Amygdala (tissue), 56 donors: ENCODE data around the gene IRF2BP1.
"Not testable (repeated sequence)": the region's sequence is repeated elsewhere in the genome, so short reads cannot be mapped to it uniquely, and the experiment has no call there.

Experiments
- DNase-seq, 56 donors: peaks; one replicate each; lab custom pipeline; 2025; lab: John Stamatoyannopoulos, UW

IRF2BP1 gene

DNA sequence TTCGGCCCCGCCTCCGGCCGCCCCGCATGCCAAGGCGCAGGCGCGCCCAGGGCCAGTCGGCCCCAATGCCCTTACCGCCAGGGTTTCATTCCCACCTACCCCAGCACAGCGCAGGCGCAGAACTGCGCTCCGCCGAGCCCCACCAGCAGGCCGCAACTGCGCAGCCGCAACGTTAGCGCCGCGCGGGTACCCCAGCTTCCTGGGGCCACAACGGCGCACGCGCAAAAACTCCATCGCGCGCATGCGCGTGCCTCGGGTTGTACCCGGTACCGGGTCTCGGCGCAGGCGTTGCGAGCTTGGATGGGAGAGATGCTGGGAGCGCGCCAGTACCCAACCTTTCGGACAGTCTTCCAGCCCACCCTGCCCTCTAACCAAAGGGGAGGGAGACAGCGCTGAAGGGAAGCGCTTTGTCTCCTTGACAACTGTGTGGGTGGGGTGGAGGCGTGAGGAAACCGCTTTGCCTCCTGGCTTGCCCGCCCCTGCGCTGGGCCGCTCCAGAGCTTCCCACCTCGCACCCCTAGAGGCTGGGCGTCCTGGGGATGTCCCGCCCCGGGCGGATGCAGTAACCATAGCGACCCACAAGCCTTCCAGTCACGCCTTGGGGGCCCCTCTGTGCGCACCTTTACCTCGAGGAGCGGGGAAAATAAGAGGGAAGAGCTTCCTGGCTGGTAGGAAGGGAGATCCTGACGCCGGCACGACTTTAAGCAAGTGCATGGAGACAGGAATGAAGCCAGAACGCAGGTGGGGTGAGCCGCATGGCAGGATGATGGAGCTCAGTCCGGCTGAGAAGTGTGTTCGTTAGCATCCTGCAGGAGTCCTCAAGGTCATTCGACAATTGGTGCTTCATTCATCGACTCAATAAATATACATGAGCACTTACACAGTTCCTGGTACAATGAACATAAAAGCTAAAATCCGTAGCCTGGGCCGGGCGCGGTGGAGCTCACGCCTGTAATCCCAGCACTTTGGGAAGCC, 17.0 kb upstream of the IRF2BP1 start:
- DNase-seq = peak; percentile 70 to 100 (median 96)

DNA sequence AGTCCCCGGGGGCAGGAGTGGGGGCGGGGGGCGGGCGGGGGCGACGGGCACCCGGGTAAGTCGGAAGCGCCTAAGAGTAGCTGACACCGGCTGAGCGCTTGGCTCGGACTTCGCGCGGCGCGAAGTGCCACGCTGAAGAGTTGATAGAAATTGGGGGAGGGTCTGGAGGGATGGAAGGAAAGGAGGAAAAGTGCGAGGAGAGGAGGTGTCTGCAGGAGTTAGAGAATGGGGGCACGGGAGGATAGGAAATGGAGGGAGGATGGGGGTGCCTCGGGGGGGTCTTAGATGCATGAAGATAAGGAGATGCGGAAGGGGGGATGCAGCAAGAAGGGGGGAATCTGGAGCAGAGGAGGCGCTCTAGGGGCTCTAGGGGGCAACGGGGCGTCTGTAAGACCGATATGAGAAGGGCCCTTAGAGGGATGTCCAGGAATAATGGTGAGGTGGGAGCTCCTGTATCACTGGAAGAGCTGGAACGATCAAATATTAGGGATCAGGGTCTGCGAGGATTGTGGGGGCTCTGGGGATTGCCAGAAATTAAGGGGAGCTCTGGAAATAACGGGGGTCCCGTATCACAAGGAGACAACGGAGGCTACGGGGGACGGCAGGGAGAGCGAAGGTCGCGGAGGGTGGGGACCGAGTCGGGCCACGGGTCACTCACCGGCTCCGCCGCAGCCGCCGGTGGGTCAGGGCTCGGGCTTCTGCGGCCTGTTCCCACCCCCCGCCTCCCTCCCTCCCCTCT, 16.1 kb upstream of the IRF2BP1 start, which contains the start of gene MYPOP:
TSS of gene MYPOP (minus strand) at position 702 of the 739 bp plus-strand sequence. CDS start 840 bp downstream, outside the sequence.
- DNase-seq = peak in 1 of 56 donors; percentile 19

DNA sequence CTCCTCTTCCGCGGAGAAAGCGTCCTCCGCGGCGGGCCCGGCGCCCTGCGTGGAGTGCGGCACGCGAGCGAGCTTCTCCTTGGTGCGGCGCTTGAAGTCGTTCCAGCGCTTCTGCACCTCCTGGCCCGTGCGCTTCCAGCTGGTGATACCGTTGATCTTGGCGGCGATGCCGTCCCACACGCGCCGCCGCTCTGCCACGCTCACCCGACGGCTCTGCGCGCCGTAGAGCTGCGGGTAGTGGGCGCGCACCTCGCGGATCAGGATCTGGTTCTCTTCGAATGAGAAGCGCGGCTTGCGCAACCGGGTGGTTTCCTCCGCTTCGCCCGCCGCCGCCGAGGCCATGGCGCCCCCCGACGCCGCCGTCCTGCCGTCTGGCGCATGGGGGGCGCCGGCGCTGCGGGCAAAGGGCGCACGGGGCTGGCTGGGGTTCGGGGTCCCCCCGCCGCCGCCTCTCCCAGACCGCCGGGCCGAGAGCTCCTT, 15.5 kb upstream of the IRF2BP1 start:
- peak in 4 of 56 donors; percentile 8 to 29 (median 12) for DNase-seq

DNA sequence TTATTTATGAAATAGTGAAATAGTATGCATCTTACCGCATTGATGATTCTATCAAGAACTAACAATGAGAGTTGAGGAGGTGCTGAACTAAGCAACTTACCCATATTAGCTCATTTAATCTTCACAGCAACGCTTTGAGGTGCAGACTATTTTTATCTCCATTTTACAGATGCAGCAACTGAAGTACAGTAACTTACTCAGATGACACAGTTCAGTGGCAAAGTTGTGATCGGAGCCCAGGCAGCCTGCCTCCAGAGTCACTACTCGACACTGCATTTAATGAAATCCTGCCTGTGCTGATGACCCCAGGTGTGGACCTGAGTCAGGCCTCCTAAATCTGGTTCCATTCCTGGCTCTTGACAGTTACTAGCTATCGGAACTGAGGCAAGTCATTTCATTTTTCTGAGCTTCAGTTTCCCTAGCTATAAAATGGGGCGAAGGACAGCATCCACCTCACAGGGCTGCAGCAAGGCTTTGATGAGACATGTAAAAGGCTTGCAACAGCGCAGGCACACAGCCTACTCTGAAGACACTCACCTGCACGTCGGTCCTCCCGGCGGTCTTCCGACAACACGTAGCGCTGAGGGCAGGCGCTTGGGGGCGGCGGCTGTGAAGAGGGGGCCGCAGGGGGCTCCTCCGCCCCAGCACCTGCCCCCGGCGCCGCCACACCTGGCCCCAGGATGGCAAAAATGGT, 14.9 kb upstream of the IRF2BP1 start:
- no peak for DNase-seq

DNA sequence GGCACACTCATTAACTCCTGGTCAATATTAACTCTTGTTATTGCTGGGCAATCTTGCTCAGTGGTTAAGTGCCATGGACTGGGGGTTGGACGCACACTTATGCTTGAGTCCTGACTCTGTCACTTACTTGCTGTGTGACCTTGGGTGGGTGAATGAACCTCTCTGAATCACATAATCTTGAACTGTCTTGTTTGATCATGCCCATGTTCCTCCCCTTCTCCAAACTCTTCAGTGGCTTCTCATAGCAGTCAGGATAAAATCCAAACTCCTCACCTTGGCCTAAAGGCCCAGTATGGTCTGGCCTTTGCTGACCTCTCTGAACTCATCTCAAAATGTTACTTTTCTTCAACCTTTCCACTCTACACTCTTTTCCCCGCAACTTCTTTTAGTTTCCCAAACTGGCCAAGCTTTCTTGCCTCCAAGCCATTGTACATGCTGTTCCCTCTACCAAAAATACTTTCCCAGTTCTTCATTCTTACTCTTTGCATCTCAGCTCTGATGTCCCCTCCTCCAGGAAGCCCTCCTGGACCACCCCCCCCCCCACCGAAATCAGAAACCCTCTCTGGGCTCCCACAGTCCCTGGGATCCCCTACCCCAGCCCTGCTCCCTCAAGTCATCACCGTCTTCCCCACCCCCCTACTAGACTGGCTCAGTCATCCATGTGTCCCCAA, 14.1 kb upstream of the IRF2BP1 start:
- no peak for DNase-seq

DNA sequence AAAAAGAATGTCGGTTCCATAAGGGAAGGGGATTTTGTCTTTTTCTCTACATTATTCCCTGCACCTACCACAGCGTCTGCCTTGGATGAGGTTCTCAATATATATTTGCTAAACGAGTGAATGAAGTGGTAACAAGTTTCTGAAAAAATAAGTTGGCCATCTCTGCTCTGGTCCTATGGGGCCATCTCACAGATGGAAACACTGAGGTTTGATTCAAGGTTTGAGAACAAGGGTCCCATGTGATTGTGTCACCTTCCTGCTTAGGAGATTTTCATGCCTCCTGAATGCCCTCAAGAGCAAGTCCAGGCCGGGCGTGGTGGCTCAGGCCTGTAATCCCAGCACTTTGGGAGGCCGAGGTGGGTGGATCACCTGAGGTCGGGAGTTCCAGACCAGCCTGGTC, 13.3 kb upstream of the IRF2BP1 start:
- DNase-seq = no peak

DNA sequence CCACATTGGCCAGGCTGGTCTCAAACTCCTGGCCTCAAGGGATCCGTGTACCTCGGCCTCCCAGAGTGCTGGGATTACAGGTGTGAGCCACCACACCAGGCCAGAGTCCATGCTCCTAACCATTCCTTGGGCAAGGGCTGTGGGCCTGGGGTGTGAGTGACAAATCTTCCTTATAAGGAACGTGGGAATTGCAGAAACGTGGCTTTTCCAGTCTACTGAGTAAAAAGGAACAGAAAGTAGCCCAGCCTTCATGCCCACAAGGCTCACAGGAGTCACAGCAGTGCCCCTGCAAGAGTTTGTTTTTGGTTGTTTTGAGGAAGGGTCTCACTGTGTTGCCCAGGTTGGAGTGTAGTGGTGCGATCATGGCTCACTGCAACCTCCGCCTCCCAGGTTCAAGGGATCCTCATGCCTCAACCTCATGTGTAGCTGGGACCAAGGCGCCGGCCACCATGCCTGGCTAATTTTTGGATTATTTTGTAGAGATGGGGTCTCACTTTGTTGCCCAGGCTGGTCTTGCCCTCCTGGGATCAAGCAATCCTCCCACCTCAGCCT, 11.4 kb upstream of the IRF2BP1 start:
- DNase-seq = no peak

DNA sequence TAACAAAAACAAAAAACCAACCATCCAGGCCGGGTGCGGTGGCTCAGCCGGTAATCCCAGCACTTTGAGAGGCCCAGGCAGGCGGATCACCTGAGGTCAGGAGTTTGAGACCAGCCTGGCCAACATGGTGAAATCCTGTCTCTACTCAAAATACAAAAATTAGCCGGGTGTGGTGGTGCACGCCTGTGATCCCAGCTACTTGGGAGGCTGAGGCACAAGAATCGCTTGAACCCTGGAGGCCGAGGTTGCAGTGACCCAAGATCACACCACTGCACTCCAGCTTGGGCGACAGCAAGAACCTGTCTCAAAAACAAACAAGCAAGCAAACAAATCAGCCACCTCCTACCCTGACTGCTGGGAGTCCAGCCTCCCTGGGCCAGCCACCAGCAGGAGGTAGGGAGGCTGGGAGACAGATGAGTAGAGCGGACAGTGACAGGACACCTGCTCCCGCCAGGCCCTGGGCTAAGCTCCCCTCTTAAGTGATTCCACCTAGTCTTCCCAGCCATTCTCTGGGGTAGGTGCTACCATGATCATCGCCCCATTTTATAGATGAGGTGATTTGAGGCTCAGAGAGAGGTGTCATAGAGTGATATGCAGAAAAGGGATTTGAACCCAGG, 10.2 kb upstream of the IRF2BP1 start:
- DNase-seq = not testable (repeated sequence)

DNA sequence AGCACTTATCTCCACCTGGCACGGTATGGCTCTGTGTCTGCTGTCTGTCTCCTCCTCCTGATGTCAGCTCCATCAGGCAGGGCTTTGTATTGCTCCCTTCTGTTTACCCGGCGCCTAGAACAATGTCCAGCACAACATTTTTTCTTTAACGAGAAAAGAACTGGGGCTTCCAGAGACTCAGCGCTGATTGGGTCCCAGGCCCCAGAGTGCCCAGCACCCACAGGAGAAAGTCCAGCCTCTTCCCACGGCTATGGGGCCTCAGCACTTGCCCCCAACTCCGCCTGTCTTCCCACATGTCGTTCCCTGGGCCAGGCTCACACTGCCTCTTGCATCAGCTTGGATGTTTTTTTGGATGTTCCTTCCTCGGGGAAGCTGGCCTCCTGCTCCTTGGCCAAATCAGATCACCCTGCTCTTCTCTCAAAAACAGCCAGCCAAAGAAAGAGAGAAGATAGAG, 9.6 kb upstream of the IRF2BP1 start:
- no peak for DNase-seq

DNA sequence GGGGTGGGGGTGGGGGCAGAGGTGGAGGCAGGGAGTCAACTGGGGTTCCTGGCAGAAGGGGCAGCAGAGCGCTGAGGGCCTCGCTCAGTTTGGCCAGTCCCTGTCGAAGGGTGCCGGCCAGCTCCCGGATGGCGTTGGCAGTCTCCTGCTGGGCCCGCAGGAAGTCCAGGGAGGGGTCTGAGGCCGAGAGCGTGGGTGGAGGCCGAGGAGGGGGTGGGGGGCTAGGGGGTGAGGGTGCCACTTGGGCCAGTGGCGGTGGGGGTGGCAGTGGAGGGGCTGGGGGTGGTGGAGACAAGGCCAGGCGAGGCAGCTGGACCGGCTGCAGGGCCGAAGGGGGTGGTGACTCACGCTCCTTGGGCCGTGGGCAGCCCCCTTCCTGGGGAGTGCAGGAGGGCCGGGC, 4.9 kb upstream of the IRF2BP1 start:
- DNase-seq = no peak

DNA sequence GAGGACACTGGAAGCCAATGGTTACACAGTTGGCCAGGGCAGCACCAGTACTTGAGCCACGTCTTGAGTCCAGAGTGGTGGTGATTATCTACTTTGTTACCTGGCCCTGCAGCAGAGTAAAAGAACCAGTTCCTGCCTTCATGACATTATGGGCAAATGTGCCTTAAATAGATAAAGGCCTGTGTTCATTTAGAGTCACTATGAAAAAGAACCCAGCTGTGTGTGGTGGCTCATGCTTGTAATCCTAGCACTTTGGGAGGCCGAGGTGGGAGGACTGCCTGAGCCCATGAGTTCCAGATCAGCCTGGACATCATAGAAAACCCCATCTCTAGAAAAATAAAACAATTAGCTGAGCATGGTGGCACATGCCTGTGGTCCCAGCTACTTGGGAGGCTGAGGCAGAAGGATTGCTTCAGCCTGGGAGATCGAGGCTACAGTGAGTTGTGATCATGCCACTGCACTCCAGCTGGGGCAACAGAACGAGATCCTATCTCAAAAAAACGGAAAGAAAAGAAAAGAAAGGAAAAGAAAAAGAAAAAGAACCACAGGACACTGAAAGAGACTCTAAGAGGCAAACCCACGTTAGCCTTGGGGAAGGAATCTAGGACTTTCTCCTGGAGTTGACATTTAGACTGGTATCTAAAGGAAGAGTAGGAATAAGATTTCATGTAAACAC, 3.4 kb upstream of the IRF2BP1 start:
- DNase-seq = no peak

DNA sequence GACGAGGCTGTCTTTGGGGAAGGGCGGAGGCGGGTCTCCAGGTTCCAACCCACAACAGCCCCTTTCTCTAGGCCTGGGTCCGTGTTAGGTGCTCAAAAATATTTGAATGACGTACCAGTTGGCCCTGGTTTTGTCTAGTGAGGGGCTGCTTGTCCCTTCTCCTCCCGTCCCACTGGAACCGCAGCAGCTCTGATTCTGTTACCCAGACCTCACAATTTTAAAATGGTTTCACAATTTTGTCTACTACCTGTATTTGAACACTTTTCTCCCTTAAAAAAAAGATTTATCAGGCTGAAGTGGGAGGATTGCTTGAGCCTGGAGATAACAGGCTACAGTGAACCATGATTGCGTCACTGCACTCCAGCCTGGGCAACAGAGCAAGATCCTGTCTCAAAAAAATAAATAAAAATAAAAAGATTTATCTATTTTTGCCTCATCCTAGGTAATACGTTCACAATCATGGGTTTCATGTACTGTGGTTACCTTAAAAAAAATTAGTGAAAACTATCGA, 1.3 kb upstream of the IRF2BP1 start:
- peak in 1 of 56 donors; percentile 66 for DNase-seq

DNA sequence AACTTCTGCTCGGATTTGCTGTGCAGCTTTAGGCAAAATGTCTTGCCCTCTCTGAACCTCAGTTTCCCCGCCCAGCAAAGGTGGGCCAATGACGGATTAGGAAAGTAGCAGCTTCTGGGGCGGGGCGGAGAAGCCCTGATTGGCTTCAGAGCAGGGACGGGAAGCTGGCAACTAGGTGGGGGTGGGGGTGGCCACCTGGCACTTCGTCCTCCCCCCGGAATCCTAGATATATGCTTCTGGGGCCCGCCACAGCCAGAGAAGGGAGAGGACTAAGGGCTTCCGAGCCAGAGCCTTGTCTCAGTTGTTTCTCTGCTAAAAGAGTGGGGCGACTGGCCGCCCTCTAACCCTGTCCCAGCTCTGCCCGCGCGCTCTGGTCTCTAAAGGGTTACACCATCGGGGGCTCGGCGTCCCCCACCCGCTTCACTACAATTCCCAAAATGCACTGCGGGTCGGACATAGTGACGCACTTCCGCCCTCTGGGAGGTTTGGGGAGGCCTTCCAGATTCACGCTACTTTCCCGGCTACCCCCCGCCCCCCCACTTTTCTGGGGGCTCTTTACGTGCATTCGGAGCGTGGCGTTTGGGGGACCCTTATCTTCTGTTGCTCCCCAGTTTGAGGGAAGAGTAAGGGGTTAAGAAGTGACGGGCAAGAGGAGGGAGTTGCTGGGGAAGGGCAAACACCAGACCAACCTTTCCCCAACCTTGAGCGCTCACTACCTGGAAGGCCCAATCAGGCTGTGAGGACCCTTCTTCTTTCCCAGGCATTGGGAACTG, 672 bp upstream of the IRF2BP1 start:
- DNase-seq = peak; percentile 31 to 93 (median 84)

DNA sequence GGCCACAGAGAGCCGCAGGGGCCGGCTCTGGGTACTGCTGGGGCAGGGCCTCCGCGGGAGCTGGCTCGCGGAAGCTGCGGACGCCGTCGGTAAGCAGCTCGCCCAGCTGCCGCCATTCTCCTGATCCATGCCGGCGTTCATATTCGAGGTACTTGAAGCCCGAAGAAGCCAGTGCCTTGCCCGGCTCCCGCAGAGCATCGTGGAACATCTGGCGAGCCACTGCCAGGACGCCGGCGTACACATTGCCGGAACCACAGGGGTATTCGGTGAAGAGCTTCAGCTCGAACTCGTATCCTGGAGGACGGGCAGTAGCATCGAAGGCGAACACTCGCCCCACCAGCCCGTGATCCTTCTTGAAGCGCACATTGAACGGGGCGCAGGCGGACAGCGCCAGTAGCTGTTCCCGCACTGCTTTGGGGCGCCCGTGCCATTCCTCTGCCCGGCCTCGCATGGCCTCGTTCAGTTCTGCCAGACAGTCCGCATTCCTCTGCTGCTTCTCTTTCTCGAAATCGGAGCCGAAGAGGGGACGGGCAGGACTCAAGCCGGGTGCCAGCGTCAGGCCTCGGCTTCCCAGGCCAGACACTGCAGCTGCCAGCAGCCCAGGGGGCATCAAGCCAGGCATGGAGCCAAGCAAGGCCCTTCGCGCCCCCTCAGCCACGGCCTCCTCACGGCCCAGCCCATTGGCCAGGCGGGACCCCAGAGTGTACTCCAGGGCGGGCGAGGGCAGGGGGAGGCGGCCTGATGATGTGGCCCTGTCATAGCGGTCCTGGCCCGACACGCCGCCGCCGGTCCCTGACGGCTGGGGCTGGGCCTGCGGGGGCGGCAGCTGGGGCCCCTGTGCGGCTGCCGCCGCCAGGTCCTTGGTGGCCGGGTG, 1.0 kb downstream of the IRF2BP1 start:
- peak in 2 of 56 donors; percentile 6 to 15 for DNase-seq

DNA sequence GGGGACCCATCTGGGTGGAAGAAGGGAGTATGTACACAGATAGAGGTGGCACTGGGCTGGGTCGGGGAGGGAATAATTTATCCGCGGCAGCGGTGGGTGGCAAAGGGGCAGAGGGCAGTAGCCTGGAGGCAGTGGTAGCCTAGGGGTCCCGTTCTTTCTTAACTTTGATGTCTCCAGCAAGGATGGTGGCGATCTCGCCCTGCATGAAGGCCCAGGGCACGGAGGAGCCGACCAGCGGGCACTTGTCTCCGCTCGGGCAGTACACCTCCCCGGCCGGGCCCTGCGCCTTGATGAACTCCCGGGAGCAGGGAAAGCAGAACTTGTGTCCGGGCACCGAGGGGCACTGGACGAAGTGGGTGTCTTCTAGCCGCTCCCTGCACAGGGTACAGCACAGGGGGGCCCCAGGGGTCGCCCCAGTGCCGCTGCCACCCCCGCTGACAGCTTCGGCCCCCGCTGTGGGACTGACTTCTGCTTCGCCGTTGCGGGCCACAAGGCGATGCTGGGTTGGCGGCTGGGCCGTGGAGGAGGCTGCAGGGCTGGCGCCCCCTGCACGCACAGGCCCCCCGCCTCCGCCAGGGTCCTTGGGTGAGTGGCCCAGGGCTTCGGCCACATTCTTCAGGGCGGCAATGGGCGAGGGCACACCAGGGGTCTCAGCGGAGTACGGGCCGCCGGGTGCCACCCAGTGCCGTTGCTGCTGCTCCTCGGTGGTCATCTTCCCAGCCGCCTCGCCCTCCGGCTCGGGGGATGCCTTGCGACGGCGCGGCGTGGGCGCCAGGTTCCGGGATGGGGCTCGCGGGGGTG, 1.9 kb downstream of the IRF2BP1 start:
- DNase-seq = no peak

DNA sequence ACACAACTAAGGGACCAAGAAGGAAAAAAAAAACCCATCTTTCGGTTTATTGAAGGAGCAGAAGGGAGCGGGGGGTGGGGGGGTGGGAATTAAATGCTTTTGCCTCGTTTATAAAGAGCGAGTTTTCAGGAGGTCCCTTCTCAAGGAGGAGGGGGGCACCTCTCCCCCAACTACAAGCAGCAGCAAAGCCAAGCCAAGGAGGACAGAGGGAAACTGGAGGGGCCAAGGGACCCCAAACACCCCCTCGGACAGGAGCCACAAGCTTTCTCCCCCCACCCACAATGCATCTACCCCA, 2.4 kb downstream of the IRF2BP1 start:
- DNase-seq = no peak
